HCT116 (cell line): ENCODE data around the gene MTM1.

Experiments used
- CEBPB ChIP-seq: IDR thresholded peaks from 2 replicates; pipeline ENCODE4 v1.6.1; 2012; ENCODE audit warnings: low read depth
- CTCF ChIP-seq, 3 experiments: fragments of 200-600 bp in 1 of 3; sonication (generic) in 1 of 3; IDR thresholded peaks in 2 of 3; conservative IDR thresholded peaks in 1 of 3; 2 replicates each; pipeline ENCODE4 v1.5.1; 2012 to 2017; ENCODE audit warnings: low read depth in 2 of 3, low read length in 2 of 3, antibody characterized with exemption in 1 of 3, borderline replicate concordance in 1 of 3, control low read depth in 1 of 3, mild to moderate bottlenecking in 1 of 3, mixed read lengths in 1 of 3, mixed run types in 1 of 3, moderate library complexity in 1 of 3; ENCODE audit not compliant: insufficient read depth in 1 of 3
- EZH2 ChIP-seq: fragments of 200-600 bp; sonication (generic); IDR thresholded peaks from 2 replicates; pipeline ENCODE4 v1.6.1; 2017; ENCODE audit warnings: antibody characterized with exemption, mixed run types
- EZH2phosphoT487 ChIP-seq: fragments of 200-600 bp; IDR thresholded peaks from 2 replicates; pipeline ENCODE4 v1.6.1; 2018; ENCODE audit warnings: antibody characterized with exemption, borderline replicate concordance
- MAX ChIP-seq: IDR thresholded peaks from 2 replicates; pipeline ENCODE4 v1.6.1; 2012
- POLR2A ChIP-seq: IDR thresholded peaks from 2 replicates; pipeline ENCODE4 v1.7.0; 2011; ENCODE audit warnings: borderline replicate concordance; ENCODE audit not compliant: insufficient read depth, insufficient read length; ENCODE audit errors: extremely low read depth
- POLR2AphosphoS5 ChIP-seq: IDR thresholded peaks from 2 replicates; pipeline ENCODE4 v1.6.1; 2011; ENCODE audit warnings: mild to moderate bottlenecking, low read depth, low read length, moderate library complexity
- REST ChIP-seq: IDR thresholded peaks from 2 replicates; pipeline ENCODE4 v1.6.1; 2012; ENCODE audit warnings: low read depth
- SP1 ChIP-seq: IDR thresholded peaks from 2 replicates; pipeline ENCODE4 v1.6.1; 2012; ENCODE audit warnings: low read depth
- SRF ChIP-seq: IDR thresholded peaks from 2 replicates; pipeline ENCODE4 v1.6.1; 2012; ENCODE audit warnings: low read depth
- ZBTB33 ChIP-seq: IDR thresholded peaks from 2 replicates; pipeline ENCODE4 v1.6.1; 2011; ENCODE audit warnings: mild to moderate bottlenecking, low read length, moderate library complexity; ENCODE audit not compliant: insufficient replicate concordance; ENCODE audit errors: extremely low read depth
- ZNF274 ChIP-seq: fragments of 200-500 bp; sonication (Bioruptor generic); IDR thresholded peaks from 2 replicates; pipeline ENCODE4 v1.6.1; 2014; ENCODE audit warnings: mild to moderate bottlenecking, low read depth, low read length, inconsistent platforms

GRCh38 chrX:150575419-150575814, 7.0 kb downstream of the MTM1 start:
- peak; percentile 37; the same call in 1 of the 2 replicates for TF ChIP-seq SP1
- no peak for TF ChIP-seq ZBTB33
- TF ChIP-seq CTCF (IDR thresholded peaks at IDR 0.05 in 2 of 3, conservative IDR thresholded peaks at IDR 0.05 in 1 of 3; ENCODE audit: borderline replicate concordance in 1 of 3, insufficient read depth in 1 of 3, low read depth in 2 of 3, low read length in 2 of 3) = no peak
- no peak for TF ChIP-seq EZH2phosphoT487
- no peak for TF ChIP-seq POLR2A
- no peak for TF ChIP-seq MAX
- no peak for TF ChIP-seq REST
- no peak for TF ChIP-seq SRF
- TF ChIP-seq POLR2AphosphoS5 = peak; percentile 52; the same call in 1 of the 2 replicates
- no peak for TF ChIP-seq EZH2
- TF ChIP-seq CEBPB = peak; percentile 49
- no peak for TF ChIP-seq ZNF274
